ENCODE data around the gene PLXNC1.

DNA sequence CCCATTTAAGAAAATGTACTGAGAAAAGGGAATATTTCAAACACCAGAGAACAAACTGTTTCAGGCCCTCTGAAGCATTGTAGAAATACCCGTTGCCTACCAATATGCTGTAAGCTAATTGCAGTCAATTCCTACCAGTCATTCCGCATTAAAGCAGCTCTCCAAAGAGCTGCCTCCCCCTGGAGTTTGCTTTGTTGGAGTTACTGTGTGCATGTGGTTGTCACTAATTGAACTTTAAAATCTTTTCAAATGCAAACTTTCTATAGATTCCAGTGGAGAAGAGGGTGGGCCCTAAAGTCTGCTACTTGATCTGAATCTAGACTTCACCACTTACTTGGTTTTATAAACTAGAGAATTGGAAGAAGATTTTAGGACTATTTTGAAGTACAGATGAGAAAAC is 112.7 kb downstream of the PLXNC1 start:
- TF ChIP-seq, protein P1, sequence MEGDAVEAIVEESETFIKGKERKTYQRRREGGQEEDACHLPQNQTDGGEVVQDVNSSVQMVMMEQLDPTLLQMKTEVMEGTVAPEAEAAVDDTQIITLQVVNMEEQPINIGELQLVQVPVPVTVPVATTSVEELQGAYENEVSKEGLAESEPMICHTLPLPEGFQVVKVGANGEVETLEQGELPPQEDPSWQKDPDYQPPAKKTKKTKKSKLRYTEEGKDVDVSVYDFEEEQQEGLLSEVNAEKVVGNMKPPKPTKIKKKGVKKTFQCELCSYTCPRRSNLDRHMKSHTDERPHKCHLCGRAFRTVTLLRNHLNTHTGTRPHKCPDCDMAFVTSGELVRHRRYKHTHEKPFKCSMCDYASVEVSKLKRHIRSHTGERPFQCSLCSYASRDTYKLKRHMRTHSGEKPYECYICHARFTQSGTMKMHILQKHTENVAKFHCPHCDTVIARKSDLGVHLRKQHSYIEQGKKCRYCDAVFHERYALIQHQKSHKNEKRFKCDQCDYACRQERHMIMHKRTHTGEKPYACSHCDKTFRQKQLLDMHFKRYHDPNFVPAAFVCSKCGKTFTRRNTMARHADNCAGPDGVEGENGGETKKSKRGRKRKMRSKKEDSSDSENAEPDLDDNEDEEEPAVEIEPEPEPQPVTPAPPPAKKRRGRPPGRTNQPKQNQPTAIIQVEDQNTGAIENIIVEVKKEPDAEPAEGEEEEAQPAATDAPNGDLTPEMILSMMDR (conservative IDR thresholded peaks at IDR 0.05 in 1 of 2, IDR thresholded peaks at IDR 0.05 in 1 of 2; ENCODE audit: extremely low read depth in 1 of 2, insufficient read depth in 1 of 2, low read depth in 1 of 2, low read length in 2 of 2), result no peak
- no peak for TF ChIP-seq EZH2 (IDR thresholded peaks at IDR 0.05; ENCODE audit: borderline replicate concordance, low read length)

Measured in mammary epithelial cell (primary cell).